ENCODE results near the gene MIF.

DNA sequence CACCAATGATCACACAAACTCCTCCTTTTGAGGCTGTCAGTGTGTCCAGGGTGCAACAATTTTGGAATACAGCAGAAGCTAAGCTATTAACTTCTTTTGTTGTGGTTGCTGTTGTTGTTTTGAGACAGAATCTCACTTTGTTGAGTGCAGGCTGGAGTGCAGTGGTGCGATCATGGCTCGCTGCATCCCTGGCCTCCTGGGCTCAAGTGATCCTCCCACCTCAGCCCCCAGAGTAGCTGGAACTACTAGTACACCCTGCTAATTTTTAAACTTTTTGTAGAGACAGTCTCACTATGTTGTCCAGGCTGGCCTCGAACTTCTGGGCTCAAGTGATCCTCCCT is 44.8 kb downstream of the MIF start:
- TF ChIP-seq, protein P1, sequence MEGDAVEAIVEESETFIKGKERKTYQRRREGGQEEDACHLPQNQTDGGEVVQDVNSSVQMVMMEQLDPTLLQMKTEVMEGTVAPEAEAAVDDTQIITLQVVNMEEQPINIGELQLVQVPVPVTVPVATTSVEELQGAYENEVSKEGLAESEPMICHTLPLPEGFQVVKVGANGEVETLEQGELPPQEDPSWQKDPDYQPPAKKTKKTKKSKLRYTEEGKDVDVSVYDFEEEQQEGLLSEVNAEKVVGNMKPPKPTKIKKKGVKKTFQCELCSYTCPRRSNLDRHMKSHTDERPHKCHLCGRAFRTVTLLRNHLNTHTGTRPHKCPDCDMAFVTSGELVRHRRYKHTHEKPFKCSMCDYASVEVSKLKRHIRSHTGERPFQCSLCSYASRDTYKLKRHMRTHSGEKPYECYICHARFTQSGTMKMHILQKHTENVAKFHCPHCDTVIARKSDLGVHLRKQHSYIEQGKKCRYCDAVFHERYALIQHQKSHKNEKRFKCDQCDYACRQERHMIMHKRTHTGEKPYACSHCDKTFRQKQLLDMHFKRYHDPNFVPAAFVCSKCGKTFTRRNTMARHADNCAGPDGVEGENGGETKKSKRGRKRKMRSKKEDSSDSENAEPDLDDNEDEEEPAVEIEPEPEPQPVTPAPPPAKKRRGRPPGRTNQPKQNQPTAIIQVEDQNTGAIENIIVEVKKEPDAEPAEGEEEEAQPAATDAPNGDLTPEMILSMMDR (IDR thresholded peaks at IDR 0.05) = no peak
- no peak for TF ChIP-seq POLR2A (IDR thresholded peaks at IDR 0.05)

All from right lobe of liver (tissue), 4 donors.